ENCODE results near the gene AQP2. TPM values are rescaled to one million over a fixed set of nuclear protein-coding genes. Genes with fewer than 3 reads are reported as not detected.

AQP2 gene
- total RNA-seq, 1 donor from 2014 or later: not detected

DNA sequence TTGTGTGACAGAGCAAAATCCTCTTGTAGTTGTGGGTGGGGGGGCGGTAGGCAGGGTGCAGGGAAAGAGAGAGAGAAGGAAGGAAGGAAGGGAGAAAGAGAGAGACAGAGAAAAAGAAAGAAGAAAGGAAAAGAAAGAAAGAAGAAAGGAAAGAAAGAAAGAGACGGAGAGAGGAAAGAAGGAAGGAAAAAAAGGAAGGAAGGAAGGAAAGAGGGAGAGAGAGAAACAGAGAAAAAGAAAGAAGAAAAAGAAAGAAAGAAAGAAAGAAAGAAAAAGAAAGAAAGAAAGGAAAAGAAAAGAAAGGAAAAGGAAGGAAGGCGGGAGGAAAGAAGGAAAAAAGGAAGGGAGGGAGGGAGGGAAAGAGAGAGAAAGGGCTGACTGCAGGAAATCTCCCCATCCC lies 29.2 kb upstream of the AQP2 start:
- TF ChIP-seq, protein P1, sequence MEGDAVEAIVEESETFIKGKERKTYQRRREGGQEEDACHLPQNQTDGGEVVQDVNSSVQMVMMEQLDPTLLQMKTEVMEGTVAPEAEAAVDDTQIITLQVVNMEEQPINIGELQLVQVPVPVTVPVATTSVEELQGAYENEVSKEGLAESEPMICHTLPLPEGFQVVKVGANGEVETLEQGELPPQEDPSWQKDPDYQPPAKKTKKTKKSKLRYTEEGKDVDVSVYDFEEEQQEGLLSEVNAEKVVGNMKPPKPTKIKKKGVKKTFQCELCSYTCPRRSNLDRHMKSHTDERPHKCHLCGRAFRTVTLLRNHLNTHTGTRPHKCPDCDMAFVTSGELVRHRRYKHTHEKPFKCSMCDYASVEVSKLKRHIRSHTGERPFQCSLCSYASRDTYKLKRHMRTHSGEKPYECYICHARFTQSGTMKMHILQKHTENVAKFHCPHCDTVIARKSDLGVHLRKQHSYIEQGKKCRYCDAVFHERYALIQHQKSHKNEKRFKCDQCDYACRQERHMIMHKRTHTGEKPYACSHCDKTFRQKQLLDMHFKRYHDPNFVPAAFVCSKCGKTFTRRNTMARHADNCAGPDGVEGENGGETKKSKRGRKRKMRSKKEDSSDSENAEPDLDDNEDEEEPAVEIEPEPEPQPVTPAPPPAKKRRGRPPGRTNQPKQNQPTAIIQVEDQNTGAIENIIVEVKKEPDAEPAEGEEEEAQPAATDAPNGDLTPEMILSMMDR (IDR thresholded peaks at IDR 0.05): no peak
- Mint-ChIP-seq H3K27me3 (peaks cover 10% of the 10 kb centered on the region), H3K36me3 (ENCODE audit: low read depth) (no peaks in the 10 kb centered on the region), H3K9me3 (no peaks in the 10 kb centered on the region), H3K27ac (no peak overlapping the region), H3K4me3 (no peak overlapping the region), H3K4me1 (no peaks in the 10 kb centered on the region)
- ATAC-seq (ENCODE audit: low read depth) (no peak), DNase-seq (no peak)
- ChIA-PET POLR2A (interaction anchor here (0.7 kb wide), 1 partner anchor 968 kb away, joined by 5 read pairs; no protein-coding TSS in a partner anchor), CTCF (no interaction called here)
- intact Hi-C loops (cut with micrococcal nuclease): no loop called here

GRCh38 chr12:49921936-49922335 lies 28.6 kb upstream of the AQP2 start:
- TF ChIP-seq, protein P1 (IDR thresholded peaks at IDR 0.05): no peak
- Mint-ChIP-seq H3K36me3 (ENCODE audit: low read depth) (no peaks in the 10 kb centered on the region), H3K9me3 (no peaks in the 10 kb centered on the region), H3K27ac (no peak overlapping the region), H3K27me3 (peaks cover 10% of the 10 kb centered on the region), H3K4me1 (no peaks in the 10 kb centered on the region), H3K4me3 (no peak overlapping the region)
- ChIA-PET POLR2A (no interaction called here), CTCF (interaction anchor here (0.5 kb wide), 1 partner anchor 147 kb away, joined by 5 read pairs; no protein-coding TSS in a partner anchor)
- intact Hi-C loops (cut with micrococcal nuclease): no loop called here
- DNase-seq (no peak), ATAC-seq (ENCODE audit: low read depth) (no peak)

GRCh38 chr12:49922349-49923034 lies 28.0 kb upstream of the AQP2 start:
- Mint-ChIP-seq H3K4me1 (no peaks in the 10 kb centered on the region), H3K27ac (no peak overlapping the region), H3K4me3 (no peak overlapping the region), H3K27me3 (peaks cover 8% of the 10 kb centered on the region), H3K9me3 (no peaks in the 10 kb centered on the region), H3K36me3 (ENCODE audit: low read depth) (no peaks in the 10 kb centered on the region)
- DNase-seq: no peak
- no peak for ATAC-seq (ENCODE audit: low read depth)
- ChIA-PET POLR2A (no interaction called here), CTCF (interaction anchor here (0.5 kb wide), 1 partner anchor 147 kb away, joined by 5 read pairs; no protein-coding TSS in a partner anchor)
- TF ChIP-seq, protein P1 (IDR thresholded peaks at IDR 0.05): no peak
- intact Hi-C loops (cut with micrococcal nuclease): no loop called here

- no peaks in the 10 kb centered on the region for H3K9me3 Mint-ChIP-seq
- H3K27ac Mint-ChIP-seq: no peak overlapping the region
- no peaks in the 10 kb centered on the region for H3K4me1 Mint-ChIP-seq
- H3K4me3 Mint-ChIP-seq: no peak overlapping the region
- ATAC-seq (ENCODE audit: low read depth) (no peak), DNase-seq (no peak)
- H3K36me3 Mint-ChIP-seq (ENCODE audit: low read depth): no peaks in the 10 kb centered on the region
- intact Hi-C loops (cut with micrococcal nuclease): no loop called here
- peaks cover 4% of the 10 kb centered on the region for H3K27me3 Mint-ChIP-seq
- ChIA-PET CTCF (no interaction called here), POLR2A (no interaction called here)
- TF ChIP-seq, protein P1 (IDR thresholded peaks at IDR 0.05): no peak
Observed at GRCh38 chr12:49923035-49923644, 27.4 kb upstream of the AQP2 start.

DNA sequence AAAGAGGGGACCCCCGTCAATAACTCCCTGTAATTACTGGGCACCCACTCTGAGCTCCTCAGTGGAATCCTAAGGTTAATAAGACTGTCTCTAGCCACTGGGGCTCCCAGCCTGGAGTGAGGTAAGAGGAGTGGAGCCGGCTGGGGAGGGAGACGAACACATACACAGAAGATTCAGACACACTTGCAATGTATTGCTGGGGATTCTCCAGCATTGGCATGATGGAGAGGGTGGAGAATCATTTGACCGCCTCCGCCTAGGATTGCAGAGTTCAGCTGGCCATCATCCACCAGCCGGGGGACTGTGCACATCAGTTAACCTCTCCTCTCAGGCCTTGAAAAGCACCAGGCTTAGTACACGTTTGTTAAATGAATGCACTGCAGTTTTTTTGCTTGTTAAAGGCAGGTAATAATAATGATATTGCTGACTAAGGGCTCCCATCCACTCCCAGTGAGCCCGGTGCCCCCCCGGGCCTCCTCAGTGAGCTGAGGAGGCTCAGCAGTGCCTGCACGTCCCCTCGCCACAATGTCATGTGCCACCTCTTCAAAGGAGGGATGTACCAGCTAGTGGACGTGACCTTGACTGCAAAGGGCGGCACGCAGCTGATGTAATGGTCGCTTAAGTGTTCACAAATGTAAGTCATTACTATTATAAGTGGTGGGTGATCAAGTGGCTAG lies 26.5 kb upstream of the AQP2 start:
- ATAC-seq (ENCODE audit: low read depth): no peak
- Mint-ChIP-seq H3K36me3 (ENCODE audit: low read depth) (no peaks in the 10 kb centered on the region), H3K27ac (no peak overlapping the region), H3K4me3 (no peak overlapping the region), H3K9me3 (no peaks in the 10 kb centered on the region), H3K27me3 (peaks cover 1% of the 10 kb centered on the region), H3K4me1 (no peaks in the 10 kb centered on the region)
- DNase-seq: no peak
- CTCF ChIA-PET: no interaction called here
- POLR2A ChIA-PET: no interaction called here
- TF ChIP-seq, protein P1 (IDR thresholded peaks at IDR 0.05): no peak
- intact Hi-C loops (cut with micrococcal nuclease): no loop called here

Data from activated B cell treated with CpG ODN at 0.5 μM for 24 hours (primary cell).